Epithelial cell of esophagus (primary cell): Measurements from ENCODE around the gene OCA2.

Source experiments
- DNase-seq: peaks from one replicate; pipeline ENCODE4 v3.0.0; 2010; ENCODE audit warnings: low read depth
- H3K4me3 ChIP-seq: 2 replicates; pipeline ENCODE4 v1.5.1; 2011; ENCODE audit warnings: mild to moderate bottlenecking, low read length, control low read depth
- TF ChIP-seq, protein P1 (sequence below): IDR thresholded peaks from 2 replicates; pipeline ENCODE4 v1.5.1; 2011; ENCODE audit warnings: low read depth, mild to moderate bottlenecking, low read length, control low read depth, inconsistent platforms; ENCODE audit not compliant: insufficient read depth; ENCODE audit errors: missing control alignments

The OCA2 gene

DNA sequence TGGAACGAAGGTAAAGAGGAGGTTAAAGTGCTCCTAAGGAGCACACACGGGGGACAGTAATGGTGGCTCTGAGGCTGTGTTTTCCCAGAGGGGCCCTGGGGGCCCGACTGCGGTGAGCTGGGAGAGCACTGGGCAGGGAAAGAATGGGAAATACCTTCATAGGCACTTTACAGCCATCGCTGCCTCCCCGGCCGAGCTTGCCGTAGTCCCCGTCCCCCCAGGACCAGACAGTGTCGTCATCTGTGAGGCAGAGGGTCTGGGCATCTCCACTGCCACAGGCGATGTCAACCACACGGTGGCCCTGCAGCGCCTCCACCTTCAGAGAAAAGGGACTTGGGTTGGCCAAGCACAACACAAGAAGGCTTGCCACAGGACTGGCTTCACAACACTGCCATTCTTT, 32.8 kb upstream of the OCA2 start:
- DNase-seq, result no peak
- TF ChIP-seq, protein P1, sequence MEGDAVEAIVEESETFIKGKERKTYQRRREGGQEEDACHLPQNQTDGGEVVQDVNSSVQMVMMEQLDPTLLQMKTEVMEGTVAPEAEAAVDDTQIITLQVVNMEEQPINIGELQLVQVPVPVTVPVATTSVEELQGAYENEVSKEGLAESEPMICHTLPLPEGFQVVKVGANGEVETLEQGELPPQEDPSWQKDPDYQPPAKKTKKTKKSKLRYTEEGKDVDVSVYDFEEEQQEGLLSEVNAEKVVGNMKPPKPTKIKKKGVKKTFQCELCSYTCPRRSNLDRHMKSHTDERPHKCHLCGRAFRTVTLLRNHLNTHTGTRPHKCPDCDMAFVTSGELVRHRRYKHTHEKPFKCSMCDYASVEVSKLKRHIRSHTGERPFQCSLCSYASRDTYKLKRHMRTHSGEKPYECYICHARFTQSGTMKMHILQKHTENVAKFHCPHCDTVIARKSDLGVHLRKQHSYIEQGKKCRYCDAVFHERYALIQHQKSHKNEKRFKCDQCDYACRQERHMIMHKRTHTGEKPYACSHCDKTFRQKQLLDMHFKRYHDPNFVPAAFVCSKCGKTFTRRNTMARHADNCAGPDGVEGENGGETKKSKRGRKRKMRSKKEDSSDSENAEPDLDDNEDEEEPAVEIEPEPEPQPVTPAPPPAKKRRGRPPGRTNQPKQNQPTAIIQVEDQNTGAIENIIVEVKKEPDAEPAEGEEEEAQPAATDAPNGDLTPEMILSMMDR, result no peak
- no peak overlapping the region for H3K4me3 ChIP-seq

- DNase-seq, result no peak
- no peak overlapping the region for H3K4me3 ChIP-seq
- TF ChIP-seq, protein P1, result no peak
Observed at GRCh38 chr15:28131400-28131799, 32.3 kb upstream of the OCA2 start.

- TF ChIP-seq, protein P1, result no peak
- no peak overlapping the region for H3K4me3 ChIP-seq
Observed at GRCh38 chr15:28130651-28131050, 31.5 kb upstream of the OCA2 start.

DNA sequence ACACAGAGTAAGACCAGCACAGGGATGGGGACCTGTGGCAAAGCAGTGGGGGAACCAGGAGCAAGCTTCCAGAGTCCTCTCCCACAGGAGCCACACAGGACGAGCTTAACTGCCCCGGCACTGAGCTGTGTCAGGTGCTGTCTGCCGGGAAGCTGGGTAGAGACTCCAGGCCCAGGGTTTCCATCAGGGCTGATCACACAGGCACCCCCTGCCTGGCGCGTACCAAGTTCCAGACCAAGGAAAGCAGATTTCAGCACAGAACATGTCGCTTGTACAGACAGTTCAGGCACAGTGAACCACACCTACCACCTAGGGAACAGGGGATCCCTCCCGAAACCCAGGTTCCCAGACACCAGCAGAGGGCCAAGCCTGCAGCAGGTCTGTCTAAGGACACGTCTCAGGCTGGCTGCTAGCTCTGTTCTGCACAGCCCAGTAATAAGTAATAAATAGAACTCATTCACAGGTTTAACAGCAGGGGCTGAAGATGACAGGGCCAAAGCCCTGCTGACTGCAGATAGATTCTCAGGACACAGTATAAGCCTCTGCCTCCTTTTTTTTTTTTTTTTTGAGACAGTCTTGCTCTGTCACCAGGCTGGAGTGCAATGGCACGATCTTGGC, 30.2 kb upstream of the OCA2 start:
- DNase-seq, result no peak
- TF ChIP-seq, protein P1, result no peak

More at GRCh38 chr15:28130651-28131050, 31.5 kb upstream of the OCA2 start:
- no peak for DNase-seq

GRCh38 chr15:28128031-28128430, 28.9 kb upstream of the OCA2 start:
- no peak for DNase-seq
- TF ChIP-seq, protein P1, result no peak
- H3K4me3 ChIP-seq, result no peak overlapping the region

More for the DNA sequence above, 30.2 kb upstream of the OCA2 start:
- no peak overlapping the region for H3K4me3 ChIP-seq

DNA sequence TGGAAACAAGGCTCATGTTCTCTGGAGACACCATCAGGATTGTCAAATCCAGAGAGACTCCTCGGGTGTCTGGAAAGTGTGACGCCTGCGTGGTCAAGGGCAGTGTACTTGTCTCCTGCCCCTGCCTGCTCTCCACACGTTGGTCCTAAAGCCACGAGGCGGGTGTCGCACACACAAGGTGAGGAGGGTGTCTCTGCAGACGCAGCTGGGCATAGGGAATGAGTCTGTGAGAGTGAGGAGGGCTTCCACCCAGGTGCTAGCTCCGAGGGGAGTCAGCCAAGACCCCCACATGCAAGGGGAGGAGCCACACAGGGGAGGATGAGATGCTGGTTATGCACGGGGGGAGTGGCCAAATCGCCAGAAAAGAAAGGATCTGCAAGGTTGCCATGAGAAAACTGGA, 27.9 kb upstream of the OCA2 start:
- H3K4me3 ChIP-seq, result no peak overlapping the region
- TF ChIP-seq, protein P1, result no peak
- no peak for DNase-seq
